Activated T-cell treated with anti-CD3 and anti-CD28 coated beads, Interleukin-2, amount 50 U/mL, for 72 hours (primary cell): ENCODE measurements around the gene ALDH1A2. TPM values are rescaled to one million over a fixed set of nuclear protein-coding genes. Genes with fewer than 3 reads are reported as not detected.

Experiments
- ATAC-seq, 2 donors: fragments of 150-1000 bp; cut with Tn5 transposase; replicated peaks in 1 of 2; 2 replicates each; pipeline ENCODE4 v1.10.0; 2021; ENCODE audit warnings: moderate library complexity in 2 of 2, mild to moderate bottlenecking in 1 of 2
- DNase-seq, 2 donors: peaks; one replicate each; pipeline ENCODE4 v3.0.0; 2021 to 2022; ENCODE audit warnings: mixed read lengths in 1 of 2
- H3K27ac Mint-ChIP-seq: one replicate; pipeline ENCODE4 v1.8.0; 2022; ENCODE audit warnings: mild to moderate bottlenecking, moderate library complexity, mixed read lengths
- H3K27me3 Mint-ChIP-seq: one replicate; pipeline ENCODE4 v1.8.0; 2022; ENCODE audit warnings: low read depth, mixed read lengths
- H3K36me3 Mint-ChIP-seq, 2 donors: one replicate each; pipeline ENCODE4 v1.8.0; 2022; ENCODE audit warnings: mixed read lengths in 2 of 2, mild to moderate bottlenecking in 1 of 2; ENCODE audit not compliant: insufficient read depth in 2 of 2
- H3K4me1 Mint-ChIP-seq: one replicate; pipeline ENCODE4 v1.8.0; 2022; ENCODE audit warnings: low read depth, mixed read lengths
- H3K4me3 Mint-ChIP-seq, 2 donors: one replicate each; pipeline ENCODE4 v1.8.0; 2022; ENCODE audit warnings: mild to moderate bottlenecking in 2 of 2, mixed read lengths in 2 of 2, moderate library complexity in 2 of 2
- H3K9me3 Mint-ChIP-seq, 2 donors: one replicate each; pipeline ENCODE4 v1.8.0; 2022; ENCODE audit warnings: mixed read lengths in 2 of 2
- total RNA-seq, 2 donors: library from RNA; stranded (reverse); gene quantifications; one replicate each; pipeline ENCODE4 v1.2.3, GENCODE V29; 2022

The ALDH1A2 gene
- total RNA-seq, 2 donors from 2014 or later = 0.56 to 2.6 TPM

DNA sequence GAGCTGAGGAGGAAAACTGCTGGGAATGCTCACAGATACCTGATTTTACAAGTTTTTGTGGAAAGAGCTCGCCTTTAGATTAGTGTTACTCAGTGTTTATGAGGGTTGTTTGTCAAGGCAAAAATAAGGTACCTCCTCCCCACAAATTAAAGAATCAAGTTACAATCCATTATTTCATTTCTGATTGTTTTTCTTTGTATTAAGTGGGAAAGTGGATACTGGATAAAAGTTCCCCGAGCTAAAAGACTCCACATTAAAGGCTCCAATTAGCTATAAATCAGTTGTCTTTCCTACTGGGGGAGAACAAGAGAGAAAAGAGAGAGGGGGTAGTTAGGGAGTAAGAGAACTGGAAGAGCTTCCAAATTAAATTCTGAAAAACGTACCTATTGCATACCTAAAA lies 1.9 kb downstream of the ALDH1A2 start:
- no peak for DNase-seq
- Mint-ChIP-seq H3K36me3 (peaks cover 0 to 1% of the 10 kb centered on the region in 2 donors), H3K4me1 (peaks cover 13% of the 10 kb centered on the region), H3K9me3 (no peaks in the 10 kb centered on the region), H3K4me3 (peak overlapping the region in 1 of 2 donors; percentile 19), H3K27ac (no peak overlapping the region), H3K27me3 (peaks cover 53% of the 10 kb centered on the region)
- ATAC-seq = no peak

DNA sequence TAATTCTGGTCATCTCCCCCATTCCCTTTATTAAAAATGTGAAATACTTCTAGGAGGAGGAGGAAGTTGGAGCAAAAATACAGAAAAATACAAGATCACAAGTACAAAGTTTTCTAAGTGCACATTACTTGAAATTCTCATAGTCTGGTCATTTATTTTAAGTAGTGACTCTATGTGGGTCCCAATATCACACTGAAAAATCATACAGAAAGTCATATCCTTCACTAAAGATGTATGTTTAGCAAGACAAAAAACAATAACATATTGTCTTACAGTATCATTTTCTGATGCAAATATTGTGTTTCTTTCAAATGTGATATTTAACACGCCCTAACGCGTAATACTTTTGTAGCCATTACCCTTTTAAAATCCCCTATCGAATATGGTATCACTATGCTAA lies 2.5 kb downstream of the ALDH1A2 start:
- DNase-seq = no peak
- Mint-ChIP-seq H3K9me3 (no peaks in the 10 kb centered on the region), H3K36me3 (peaks cover 0 to 1% of the 10 kb centered on the region in 2 donors), H3K4me3 (no peak overlapping the region), H3K4me1 (peaks cover 13% of the 10 kb centered on the region), H3K27ac (no peak overlapping the region), H3K27me3 (peaks cover 53% of the 10 kb centered on the region)
- no peak for ATAC-seq

DNA sequence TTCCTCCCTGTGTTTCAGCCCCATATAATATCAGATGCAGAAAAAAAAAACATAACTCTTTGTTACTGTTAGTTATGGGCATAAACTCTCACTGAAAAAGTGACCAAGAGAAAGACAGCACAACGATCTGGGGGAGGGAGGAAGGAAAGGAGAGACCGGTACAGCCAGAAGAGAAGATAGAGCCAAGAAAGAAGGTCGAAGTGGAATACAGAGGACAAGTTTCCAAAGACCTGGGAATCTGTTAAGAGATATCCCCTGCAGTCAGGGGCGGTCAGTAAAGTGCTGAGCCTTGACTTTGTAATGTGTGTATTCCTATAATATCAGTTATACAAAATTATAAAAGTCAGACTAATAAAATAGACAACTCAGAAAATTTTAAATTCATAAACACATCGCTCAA lies 3.3 kb downstream of the ALDH1A2 start:
- no peak for DNase-seq
- H3K27ac Mint-ChIP-seq = no peak overlapping the region
- peaks cover 13% of the 10 kb centered on the region for H3K4me1 Mint-ChIP-seq
- ATAC-seq = no peak
- H3K27me3 Mint-ChIP-seq = peaks cover 46% of the 10 kb centered on the region
- no peaks in the 10 kb centered on the region for H3K9me3 Mint-ChIP-seq
- H3K4me3 Mint-ChIP-seq = no peak overlapping the region
- H3K36me3 Mint-ChIP-seq = peaks cover 0 to 1% of the 10 kb centered on the region in 2 donors

DNA sequence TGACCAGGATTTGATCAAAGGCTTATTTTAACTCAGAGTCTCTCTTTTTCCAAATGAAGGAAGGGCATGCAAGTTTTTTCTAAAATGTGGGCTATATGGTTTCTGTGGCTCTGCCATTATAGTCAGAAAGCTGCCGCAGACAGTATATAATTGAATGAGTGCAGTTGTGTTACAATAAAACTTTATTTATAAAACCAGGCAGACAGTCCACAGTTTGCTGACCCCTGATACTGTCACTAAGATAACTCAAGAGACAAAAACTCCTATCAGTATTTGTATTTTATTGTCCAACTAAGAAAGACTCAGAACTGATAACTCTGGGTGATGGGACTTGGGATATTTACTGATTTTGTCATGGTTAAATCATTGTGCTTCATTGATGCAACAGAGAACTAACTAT lies 4.9 kb downstream of the ALDH1A2 start:
- no peaks in the 10 kb centered on the region for H3K36me3 Mint-ChIP-seq
- no peak for DNase-seq
- ATAC-seq = no peak
- no peaks in the 10 kb centered on the region for H3K9me3 Mint-ChIP-seq
- peaks cover 6% of the 10 kb centered on the region for H3K4me1 Mint-ChIP-seq
- no peak overlapping the region for H3K27ac Mint-ChIP-seq
- H3K27me3 Mint-ChIP-seq = peaks cover 46% of the 10 kb centered on the region
- no peak overlapping the region for H3K4me3 Mint-ChIP-seq

DNA sequence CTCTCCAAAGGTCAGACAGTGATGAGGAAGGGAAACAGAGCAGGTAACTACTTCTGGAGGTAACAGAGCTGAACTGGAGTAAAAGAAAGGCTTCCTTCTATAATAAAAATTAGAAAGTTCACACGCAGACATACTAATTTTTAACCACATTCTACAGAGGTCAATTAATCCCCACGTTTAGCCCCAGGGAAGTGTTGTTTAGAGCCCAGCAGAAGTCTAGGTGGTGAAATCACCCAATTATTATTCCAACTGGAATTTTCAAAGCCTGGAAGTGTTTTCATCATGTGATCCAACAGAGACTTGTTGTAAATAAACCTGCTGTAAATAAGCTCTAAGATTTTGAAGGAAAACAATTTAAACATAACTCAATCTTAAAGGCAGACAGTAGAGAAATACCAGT lies 6.8 kb downstream of the ALDH1A2 start:
- ATAC-seq (no peak), DNase-seq (no peak)
- no peak overlapping the region for H3K4me3 Mint-ChIP-seq
- no peak overlapping the region for H3K27ac Mint-ChIP-seq
- peaks cover 45% of the 10 kb centered on the region for H3K27me3 Mint-ChIP-seq
- H3K9me3 Mint-ChIP-seq = no peaks in the 10 kb centered on the region
- no peaks in the 10 kb centered on the region for H3K4me1 Mint-ChIP-seq
- no peaks in the 10 kb centered on the region for H3K36me3 Mint-ChIP-seq

DNA sequence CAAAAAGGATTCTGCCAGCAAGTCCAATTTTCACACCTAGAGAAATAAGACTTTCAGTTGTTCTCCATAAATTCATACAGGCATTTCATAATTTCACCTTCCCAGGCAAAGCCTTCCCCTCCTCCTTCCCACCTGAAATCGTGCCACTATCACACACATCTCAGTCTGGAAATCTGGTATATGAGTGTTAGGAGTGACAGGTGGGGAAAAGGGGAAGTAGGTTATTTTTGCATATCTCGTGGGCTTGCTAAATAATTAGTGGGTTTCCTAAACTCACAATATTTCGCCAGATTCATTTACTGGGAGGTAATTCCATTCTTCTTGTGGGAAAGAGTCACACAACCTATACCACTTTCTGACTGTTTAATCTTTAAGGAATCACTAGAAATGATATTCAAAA lies 7.4 kb downstream of the ALDH1A2 start:
- H3K27ac Mint-ChIP-seq = no peak overlapping the region
- H3K4me1 Mint-ChIP-seq = no peaks in the 10 kb centered on the region
- no peak overlapping the region for H3K4me3 Mint-ChIP-seq
- H3K36me3 Mint-ChIP-seq = no peaks in the 10 kb centered on the region
- no peak for ATAC-seq
- H3K9me3 Mint-ChIP-seq = no peaks in the 10 kb centered on the region
- DNase-seq = no peak
- H3K27me3 Mint-ChIP-seq = peaks cover 46% of the 10 kb centered on the region

DNA sequence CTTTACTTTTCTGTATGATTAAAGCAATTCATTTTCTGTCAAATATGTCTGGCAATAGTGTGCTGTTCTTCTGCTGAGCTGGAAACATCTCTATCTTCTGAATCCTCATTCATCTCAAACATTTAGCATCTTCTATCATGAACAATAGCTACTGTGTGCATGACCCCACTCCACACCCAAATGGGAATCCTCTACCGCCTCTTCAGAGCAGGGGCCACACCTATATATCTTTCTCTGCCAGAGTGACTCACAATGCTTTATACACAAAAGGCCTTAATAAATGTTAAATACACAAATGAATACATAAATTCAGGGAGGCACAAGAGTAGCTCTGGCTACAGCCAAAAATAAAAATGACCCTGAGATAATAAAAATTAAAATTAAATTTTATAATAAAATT lies 8.0 kb downstream of the ALDH1A2 start:
- DNase-seq (no peak), ATAC-seq (no peak)
- H3K27me3 Mint-ChIP-seq = peaks cover 41% of the 10 kb centered on the region
- no peaks in the 10 kb centered on the region for H3K9me3 Mint-ChIP-seq
- no peak overlapping the region for H3K27ac Mint-ChIP-seq
- no peaks in the 10 kb centered on the region for H3K4me1 Mint-ChIP-seq
- no peaks in the 10 kb centered on the region for H3K36me3 Mint-ChIP-seq
- no peak overlapping the region for H3K4me3 Mint-ChIP-seq

DNA sequence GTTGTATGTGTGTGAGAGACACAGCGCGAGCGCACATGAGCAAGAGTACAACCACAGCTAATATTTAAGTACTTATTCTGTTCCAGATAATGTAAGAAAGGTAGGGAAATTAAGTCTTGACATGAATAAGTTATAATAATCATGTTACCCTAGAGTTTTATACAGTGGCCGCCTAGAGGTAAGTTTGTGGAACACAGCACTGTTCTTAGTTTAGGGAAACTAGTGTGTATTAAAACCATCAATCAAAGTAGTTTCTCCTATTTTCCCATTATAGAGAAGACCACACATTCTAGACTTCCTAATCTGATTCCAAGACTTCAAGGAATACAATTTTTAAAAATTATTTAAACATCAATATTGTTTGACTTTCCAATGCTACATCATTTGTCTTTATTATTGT lies 9.5 kb downstream of the ALDH1A2 start:
- no peak for DNase-seq
- Mint-ChIP-seq H3K4me1 (no peaks in the 10 kb centered on the region), H3K9me3 (no peaks in the 10 kb centered on the region), H3K4me3 (no peak overlapping the region), H3K27ac (no peak overlapping the region), H3K27me3 (peaks cover 25% of the 10 kb centered on the region), H3K36me3 (no peaks in the 10 kb centered on the region)
- ATAC-seq = no peak

DNA sequence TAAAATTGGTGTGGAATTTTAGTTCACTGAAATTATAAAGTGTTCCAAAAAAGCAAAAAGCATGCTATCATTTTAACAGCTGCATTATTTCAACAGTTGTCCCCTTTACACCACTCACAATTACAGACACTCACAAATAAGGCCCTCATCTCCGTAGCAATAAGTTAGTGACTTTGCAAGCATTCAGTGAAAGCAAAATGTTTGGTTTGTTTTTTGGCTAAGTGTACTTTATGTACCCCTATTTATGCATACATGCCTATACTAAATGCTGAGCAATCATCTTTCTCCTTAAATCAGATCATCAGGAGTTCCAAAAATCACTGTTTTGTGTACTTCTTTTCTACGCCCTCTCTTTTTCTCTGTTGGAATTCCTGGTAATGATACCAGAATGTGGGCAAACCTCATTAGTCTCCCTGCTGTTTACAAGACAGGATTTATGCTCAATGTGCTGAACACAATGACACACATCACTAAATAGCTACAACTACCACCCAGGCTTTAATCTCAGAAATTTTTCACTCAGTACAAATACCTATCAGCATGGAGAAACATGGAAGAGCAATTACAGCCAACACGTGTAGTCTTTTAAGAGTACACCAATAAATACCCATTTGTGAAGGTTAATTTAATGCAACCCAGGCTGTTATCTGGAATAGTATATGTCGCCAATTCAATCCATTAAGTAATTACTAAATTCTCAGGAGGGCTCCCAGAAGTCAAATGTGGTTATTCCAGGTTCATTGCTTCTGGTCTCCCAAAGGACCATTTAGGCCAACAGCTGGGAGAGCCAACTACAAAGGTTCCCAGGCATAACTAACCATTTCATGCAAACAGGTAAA lies 12.0 kb downstream of the ALDH1A2 start:
- H3K27ac Mint-ChIP-seq = no peak overlapping the region
- no peaks in the 10 kb centered on the region for H3K9me3 Mint-ChIP-seq
- DNase-seq (no peak), ATAC-seq (no peak)
- H3K27me3 Mint-ChIP-seq = peaks cover 38% of the 10 kb centered on the region
- H3K36me3 Mint-ChIP-seq = no peaks in the 10 kb centered on the region
- H3K4me3 Mint-ChIP-seq = no peak overlapping the region
- no peaks in the 10 kb centered on the region for H3K4me1 Mint-ChIP-seq

DNA sequence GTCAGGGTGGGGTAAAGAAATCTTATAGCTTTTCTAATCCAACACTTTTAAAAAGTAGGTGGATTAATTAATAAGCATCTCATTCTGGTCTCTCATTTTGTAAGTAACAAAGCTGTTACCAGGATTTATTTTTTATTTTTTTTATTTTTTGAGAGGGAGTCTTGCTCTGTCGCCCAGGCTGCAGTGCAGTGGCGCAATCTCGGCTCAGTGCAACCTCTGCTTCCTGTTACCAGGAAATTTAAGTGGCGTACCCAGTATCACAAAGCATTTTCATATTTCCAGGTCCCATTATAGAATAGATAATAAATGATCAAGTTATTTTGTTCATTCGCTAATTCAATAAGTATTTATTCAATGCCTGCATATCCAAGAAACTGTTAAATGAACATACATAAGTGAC lies 13.2 kb downstream of the ALDH1A2 start:
- Mint-ChIP-seq H3K4me1 (no peaks in the 10 kb centered on the region), H3K9me3 (no peaks in the 10 kb centered on the region), H3K4me3 (no peak overlapping the region), H3K36me3 (no peaks in the 10 kb centered on the region), H3K27ac (no peak overlapping the region), H3K27me3 (peaks cover 38% of the 10 kb centered on the region)
- no peak for DNase-seq
- ATAC-seq = no peak

DNA sequence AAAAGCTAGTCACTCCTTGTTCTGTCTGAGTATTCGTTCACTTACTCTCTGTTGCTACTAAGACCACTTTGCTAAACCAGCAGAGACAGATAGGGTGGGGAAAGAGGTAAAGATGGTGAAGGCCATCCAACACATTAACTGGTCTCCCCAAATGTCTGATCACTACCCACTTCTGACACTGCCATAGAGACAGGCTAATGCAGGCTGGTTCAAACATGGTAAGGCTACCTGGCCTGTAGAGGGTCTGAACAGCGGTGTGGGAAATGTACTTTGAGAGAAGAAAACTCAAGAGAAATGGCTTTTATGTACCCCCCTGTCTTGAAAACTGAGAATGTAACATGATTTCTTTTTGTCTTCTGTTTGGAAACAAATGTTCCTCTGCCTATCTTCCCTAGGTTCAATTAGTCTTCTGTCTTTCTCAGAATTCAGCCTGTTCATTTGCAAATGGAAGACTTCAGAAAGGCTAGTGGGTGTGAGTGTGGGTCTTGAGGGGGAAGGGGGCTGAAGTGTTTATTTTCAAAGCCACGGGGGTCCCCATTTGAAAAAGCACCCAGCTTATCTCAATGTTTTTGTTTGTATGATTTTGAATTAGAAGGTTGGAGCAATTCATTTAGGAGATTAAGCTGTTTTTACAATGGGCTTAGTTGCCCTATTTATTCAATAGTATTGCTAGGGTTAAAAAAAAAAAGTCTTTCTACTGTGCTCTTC lies 15.8 kb downstream of the ALDH1A2 start:
- no peak overlapping the region for H3K27ac Mint-ChIP-seq
- no peak for DNase-seq
- H3K9me3 Mint-ChIP-seq = peaks cover 0 to 2% of the 10 kb centered on the region in 2 donors
- no peak for ATAC-seq
- no peak overlapping the region for H3K4me3 Mint-ChIP-seq
- H3K27me3 Mint-ChIP-seq = peaks cover 41% of the 10 kb centered on the region
- no peaks in the 10 kb centered on the region for H3K4me1 Mint-ChIP-seq
- H3K36me3 Mint-ChIP-seq = no peaks in the 10 kb centered on the region

DNA sequence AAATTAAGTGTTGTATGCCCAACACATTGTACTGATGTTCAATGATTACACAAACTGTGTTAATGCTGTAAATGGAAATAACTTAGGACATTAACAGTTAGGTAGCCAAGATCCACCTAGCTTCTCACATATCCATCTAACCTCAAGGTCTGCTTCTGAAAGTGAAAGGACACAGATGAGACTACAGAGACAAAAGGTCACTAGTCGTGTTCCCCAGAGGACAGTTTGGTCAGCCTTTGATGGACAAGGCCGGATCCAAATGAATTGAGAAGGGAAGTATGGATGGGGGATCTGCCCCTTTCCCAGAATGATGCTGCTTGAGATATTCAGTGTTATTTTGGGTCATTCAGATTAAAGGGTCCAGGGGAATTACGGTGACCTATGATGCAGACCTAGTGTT lies 17.2 kb downstream of the ALDH1A2 start:
- ATAC-seq (no peak), DNase-seq (no peak)
- Mint-ChIP-seq H3K36me3 (no peaks in the 10 kb centered on the region), H3K4me3 (no peak overlapping the region), H3K4me1 (no peaks in the 10 kb centered on the region), H3K27ac (no peak overlapping the region), H3K27me3 (peaks cover 42% of the 10 kb centered on the region), H3K9me3 (peaks cover 0 to 2% of the 10 kb centered on the region in 2 donors)

DNA sequence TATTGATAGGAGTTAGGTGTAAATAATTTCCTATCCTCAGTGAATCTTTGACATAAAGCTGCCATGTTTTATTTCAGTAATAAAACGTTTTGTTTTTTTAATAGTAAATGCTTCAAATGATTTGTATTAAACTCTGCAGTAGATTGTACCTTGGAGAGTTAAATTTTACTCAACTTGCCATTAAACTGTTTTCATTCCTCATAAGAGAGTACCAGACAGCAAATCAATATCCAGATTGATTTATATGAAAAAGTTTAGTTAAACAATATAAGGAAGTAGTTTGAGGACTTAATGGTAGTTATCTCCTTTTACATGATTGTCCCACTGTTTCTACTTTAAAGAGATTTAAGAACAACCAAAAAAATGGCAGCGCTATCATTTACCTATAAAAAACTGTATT lies 18.4 kb downstream of the ALDH1A2 start:
- Mint-ChIP-seq H3K9me3 (peaks cover 0 to 2% of the 10 kb centered on the region in 2 donors), H3K27me3 (peaks cover 42% of the 10 kb centered on the region), H3K4me1 (no peaks in the 10 kb centered on the region), H3K36me3 (no peaks in the 10 kb centered on the region), H3K27ac (no peak overlapping the region), H3K4me3 (no peak overlapping the region)
- DNase-seq (no peak), ATAC-seq (no peak)
